ENCODE data around the gene SCUBE1.
"Not testable (repeated sequence)": the region's sequence is repeated elsewhere in the genome, so short reads cannot be mapped to it uniquely, and the experiment has no call there.

SCUBE1 gene

DNA sequence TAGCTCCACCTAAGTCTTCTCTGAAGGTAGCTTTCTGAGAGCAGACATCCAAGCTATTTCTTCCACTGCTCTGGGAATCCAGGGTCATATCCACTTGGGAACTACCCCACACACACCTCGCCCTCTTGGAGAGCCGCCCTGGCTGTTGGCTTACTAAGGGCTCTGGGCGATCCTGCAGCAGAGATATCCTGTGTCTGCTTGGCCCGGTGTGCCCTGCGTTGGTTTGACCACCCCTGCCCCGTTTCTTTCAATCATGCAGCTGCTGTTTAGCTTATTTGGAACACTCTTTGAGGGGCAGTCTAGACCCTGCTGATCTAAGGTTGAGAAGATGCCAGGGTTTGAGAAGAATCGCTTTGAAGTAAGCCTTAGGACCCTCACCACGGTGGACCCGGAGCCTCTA is 17.4 kb upstream of the SCUBE1 start:
- H3K4me3 ChIP-seq (replicated peaks; ENCODE audit: low read depth, low read length) = no peak overlapping the region
- DNase-seq (ENCODE audit: low read depth) = no peak
- TF ChIP-seq CTCF (IDR thresholded peaks at IDR 0.05; ENCODE audit: low read length, missing control alignments) = no peak

DNA sequence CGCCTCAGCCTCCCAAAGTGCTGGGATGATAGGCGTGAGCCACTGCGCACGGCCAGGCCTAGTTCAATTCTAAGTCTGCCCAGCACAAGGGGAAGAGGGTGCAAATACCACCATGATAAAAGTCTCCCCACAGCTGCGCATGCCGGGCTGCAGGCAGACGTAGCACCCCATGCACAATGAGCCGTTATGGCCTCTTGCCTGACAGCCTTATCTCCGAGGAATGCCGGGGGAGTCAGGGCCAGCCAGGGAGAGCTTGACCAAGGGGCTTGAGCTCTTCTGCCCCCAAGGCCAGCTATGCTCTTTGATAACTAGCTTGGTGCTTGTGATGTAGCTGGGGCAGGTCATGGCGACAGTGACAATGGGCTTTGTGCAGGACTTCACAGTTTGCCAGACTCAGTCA is 13.7 kb upstream of the SCUBE1 start:
- DNase-seq (ENCODE audit: low read depth) = peak; percentile 16
- no peak overlapping the region for H3K4me3 ChIP-seq (replicated peaks; ENCODE audit: low read depth, low read length)
- no peak for TF ChIP-seq CTCF (IDR thresholded peaks at IDR 0.05; ENCODE audit: low read length, missing control alignments)

DNA sequence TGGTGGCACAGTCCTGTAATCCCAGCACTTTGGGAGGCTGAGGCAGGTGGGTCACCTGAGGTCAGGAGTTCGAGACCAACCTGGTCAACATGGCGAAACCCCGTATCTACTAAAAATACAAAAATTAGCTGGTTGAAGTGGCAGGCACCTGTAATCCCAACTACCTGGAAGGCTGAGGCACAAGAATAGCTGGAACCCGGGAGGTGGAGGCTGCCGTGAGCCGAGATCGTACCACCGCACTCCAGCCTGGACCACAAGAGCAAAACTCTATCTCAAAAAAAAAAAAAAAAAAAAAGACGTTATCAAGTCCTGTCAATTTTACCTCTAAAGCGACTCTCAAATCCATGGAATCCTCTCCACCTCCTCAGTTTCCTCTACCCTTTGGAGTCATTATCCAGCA is 12.5 kb upstream of the SCUBE1 start:
- not testable (repeated sequence) for H3K4me3 ChIP-seq (replicated peaks; ENCODE audit: low read depth, low read length); DNase-seq (ENCODE audit: low read depth)

GRCh38 chr22:43351966-43352345 is 8.8 kb upstream of the SCUBE1 start:
- TF ChIP-seq CTCF (IDR thresholded peaks at IDR 0.05; ENCODE audit: low read length, missing control alignments) = no peak
- H3K4me3 ChIP-seq (replicated peaks; ENCODE audit: low read depth, low read length) = no peak overlapping the region
- no peak for DNase-seq (ENCODE audit: low read depth)

DNA sequence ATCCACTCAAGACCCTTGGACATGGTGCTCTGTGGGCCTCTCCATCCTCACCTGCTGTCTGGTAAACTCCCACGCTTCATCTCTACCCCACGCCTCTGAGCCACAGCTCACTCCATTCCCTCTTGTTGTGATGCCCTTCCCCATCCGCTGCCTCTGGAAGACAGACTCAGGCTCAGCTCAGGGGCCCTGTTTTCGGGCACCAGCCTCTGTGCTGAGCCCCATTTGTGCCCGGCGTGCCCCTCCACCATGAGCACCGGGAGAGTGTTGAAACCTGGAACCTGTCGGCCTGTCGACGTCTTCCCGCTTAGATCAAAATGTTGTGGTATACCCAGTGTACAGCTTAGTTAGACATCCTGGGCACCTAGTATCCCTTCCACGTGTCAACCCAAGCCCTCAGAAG is 6.5 kb upstream of the SCUBE1 start:
- H3K4me3 ChIP-seq (replicated peaks; ENCODE audit: low read depth, low read length) = no peak overlapping the region
- TF ChIP-seq CTCF (IDR thresholded peaks at IDR 0.05; ENCODE audit: low read length, missing control alignments) = no peak

DNA sequence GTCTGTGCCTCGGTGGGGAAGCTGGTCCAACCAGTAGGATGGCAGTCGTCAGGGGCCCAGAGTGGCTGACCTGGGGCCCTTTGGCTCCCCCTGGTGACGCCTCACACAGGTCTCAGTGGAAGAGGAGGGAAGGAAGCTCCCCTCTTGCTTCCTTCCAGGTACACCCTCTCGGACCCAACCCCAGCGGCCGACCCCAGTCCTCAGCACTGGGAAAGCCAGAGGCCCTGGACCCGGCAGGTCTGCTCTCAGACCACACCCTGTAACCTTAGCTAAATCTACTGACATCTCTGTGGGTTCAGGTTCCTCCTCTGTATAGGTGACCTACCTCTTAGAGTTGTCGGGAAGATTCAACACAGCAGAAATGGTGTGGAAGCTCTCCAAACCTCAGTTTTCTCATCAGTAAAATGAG is 3.4 kb upstream of the SCUBE1 start:
- DNase-seq (ENCODE audit: low read depth) = peak; percentile 24
- no peak overlapping the region for H3K4me3 ChIP-seq (replicated peaks; ENCODE audit: low read depth, low read length)
- TF ChIP-seq CTCF (IDR thresholded peaks at IDR 0.05; ENCODE audit: low read length, missing control alignments) = peak; percentile 68

More for the DNA sequence above, 6.5 kb upstream of the SCUBE1 start:
- no peak for DNase-seq (ENCODE audit: low read depth)

- TF ChIP-seq CTCF (IDR thresholded peaks at IDR 0.05; ENCODE audit: low read length, missing control alignments) = no peak
- no peak for DNase-seq (ENCODE audit: low read depth)
- no peak overlapping the region for H3K4me3 ChIP-seq (replicated peaks; ENCODE audit: low read depth, low read length)
These were observed 2.7 kb upstream of the SCUBE1 start for GRCh38 chr22:43345761-43346301.

All from fibroblast of pulmonary artery (primary cell).